ENCODE measurements around the gene SIN3A. TPM values are rescaled to one million over a fixed set of nuclear protein-coding genes. Genes with fewer than 3 reads are reported as not detected.

The SIN3A gene
- total RNA-seq, 4 donors from 2014 or later = 31.5 to 53.6 (median 35.2) TPM

GRCh38 chr15:75452865-75453702, 1.6 kb upstream of the SIN3A start:
- Histone ChIP-seq H3K36me3 (no peaks in the 10 kb centered on the region), H3K9me3 (no peaks in the 10 kb centered on the region), H3K27me3 (no peaks in the 10 kb centered on the region), H3K4me3 (peak overlapping the region; percentile 55 to 98 (median 81)), H3K4me1 (peaks cover 0 to 20% (median 2%) of the 10 kb centered on the region in 4 donors), H3K27ac (peak overlapping the region; percentile 97 to 99 (median 98))
- peak; percentile 54 to 72 (median 65) for DNase-seq
- TF ChIP-seq POLR2A (IDR thresholded peaks at IDR 0.05) (no peak), CTCF (IDR thresholded peaks at IDR 0.05) (peak in 1 of 6 experiments; percentile 11)

GRCh38 chr15:75452364-75452864, 924 bp upstream of the SIN3A start:
- peak overlapping the region; percentile 97 to 99 (median 98) for H3K27ac ChIP-seq
- peak; percentile 79 to 94 (median 87) for DNase-seq
- TF ChIP-seq CTCF (IDR thresholded peaks at IDR 0.05) (no peak), POLR2A (IDR thresholded peaks at IDR 0.05) (peak; percentile 40 to 50)

GRCh38 chr15:75451202-75451673, 252 bp downstream of the SIN3A start:
- no peaks in the 10 kb centered on the region for H3K27me3 ChIP-seq
- H3K27ac ChIP-seq = peak overlapping the region; percentile 97 to 100 (median 98)
- TF ChIP-seq POLR2A (IDR thresholded peaks at IDR 0.05) (no peak), CTCF (IDR thresholded peaks at IDR 0.05) (no peak)
- H3K36me3 ChIP-seq = peaks cover 0 to 3% (median 0%) of the 10 kb centered on the region in 3 donors
- DNase-seq = no peak
- H3K4me1 ChIP-seq = peaks cover 0 to 13% (median 5%) of the 10 kb centered on the region in 4 donors
- H3K9me3 ChIP-seq = no peaks in the 10 kb centered on the region
- peak overlapping the region; percentile 88 to 96 (median 90) for H3K4me3 ChIP-seq

More at GRCh38 chr15:75452364-75452864, 924 bp upstream of the SIN3A start:
- peak overlapping the region; percentile 55 to 98 (median 81) for H3K4me3 ChIP-seq
- H3K9me3 ChIP-seq = no peaks in the 10 kb centered on the region
- H3K4me1 ChIP-seq = peaks cover 0 to 20% (median 2%) of the 10 kb centered on the region in 4 donors
- no peaks in the 10 kb centered on the region for H3K27me3 ChIP-seq
- peaks cover 0 to 3% (median 0%) of the 10 kb centered on the region in 3 donors for H3K36me3 ChIP-seq

- H3K27ac ChIP-seq = peak overlapping the region; percentile 97 to 100 (median 98)
- peaks cover 0 to 3% (median 0%) of the 10 kb centered on the region in 3 donors for H3K36me3 ChIP-seq
- peak overlapping the region; percentile 88 to 96 (median 90) for H3K4me3 ChIP-seq
- H3K4me1 ChIP-seq = peaks cover 0 to 12% (median 8%) of the 10 kb centered on the region in 4 donors
- H3K27me3 ChIP-seq = no peaks in the 10 kb centered on the region
- DNase-seq = peak; percentile 95 to 99 (median 98)
- TF ChIP-seq CTCF (IDR thresholded peaks at IDR 0.05) = no peak
- TF ChIP-seq POLR2A (IDR thresholded peaks at IDR 0.05) = peak in 1 of 2 donors; percentile 36
- H3K9me3 ChIP-seq = no peaks in the 10 kb centered on the region
These were observed 936 bp downstream of the SIN3A start for GRCh38 chr15:75450307-75451201.

Measured in Peyer's patch (tissue), 4 donors.